Upper lobe of left lung (tissue), 4 donors: ENCODE results near the gene CHMP6.

ENCODE experiments used
- EP300 ChIP-seq, 4 donors: sonication (generic); formaldehyde crosslinking; IDR thresholded peaks; one replicate each; pipeline ENCODE4 v1.5.1; 2017; ENCODE audit warnings: antibody characterized with exemption in 4 of 4, control low read depth in 2 of 4
- TF ChIP-seq, protein P1 (sequence below), 6 experiments: fragments of 450-650 bp in 4 of 6; fragments of 200-600 bp in 2 of 6; sonication (generic) in 2 of 6; IDR thresholded peaks; one replicate each; pipeline ENCODE4 v1.5.1; 2016 to 2019; ENCODE audit warnings: antibody characterized with exemption in 6 of 6

DNA sequence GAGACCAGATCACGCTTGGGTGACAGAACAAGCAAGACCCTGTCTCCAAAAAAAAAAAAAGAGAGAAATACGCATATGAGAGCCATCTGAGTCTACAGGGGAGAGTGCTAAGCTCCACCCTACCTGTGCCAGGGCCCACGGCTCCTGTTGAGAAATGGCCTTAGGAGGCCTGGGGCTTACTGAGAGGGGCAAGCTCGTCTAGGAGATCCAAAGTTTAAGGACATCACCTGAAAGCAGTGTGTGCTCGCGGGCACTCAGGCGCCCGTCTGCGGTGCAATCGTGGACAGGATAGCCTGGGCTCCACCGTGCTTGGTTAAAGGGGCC, 28.8 kb downstream of the CHMP6 start:
- TF ChIP-seq, protein P1, sequence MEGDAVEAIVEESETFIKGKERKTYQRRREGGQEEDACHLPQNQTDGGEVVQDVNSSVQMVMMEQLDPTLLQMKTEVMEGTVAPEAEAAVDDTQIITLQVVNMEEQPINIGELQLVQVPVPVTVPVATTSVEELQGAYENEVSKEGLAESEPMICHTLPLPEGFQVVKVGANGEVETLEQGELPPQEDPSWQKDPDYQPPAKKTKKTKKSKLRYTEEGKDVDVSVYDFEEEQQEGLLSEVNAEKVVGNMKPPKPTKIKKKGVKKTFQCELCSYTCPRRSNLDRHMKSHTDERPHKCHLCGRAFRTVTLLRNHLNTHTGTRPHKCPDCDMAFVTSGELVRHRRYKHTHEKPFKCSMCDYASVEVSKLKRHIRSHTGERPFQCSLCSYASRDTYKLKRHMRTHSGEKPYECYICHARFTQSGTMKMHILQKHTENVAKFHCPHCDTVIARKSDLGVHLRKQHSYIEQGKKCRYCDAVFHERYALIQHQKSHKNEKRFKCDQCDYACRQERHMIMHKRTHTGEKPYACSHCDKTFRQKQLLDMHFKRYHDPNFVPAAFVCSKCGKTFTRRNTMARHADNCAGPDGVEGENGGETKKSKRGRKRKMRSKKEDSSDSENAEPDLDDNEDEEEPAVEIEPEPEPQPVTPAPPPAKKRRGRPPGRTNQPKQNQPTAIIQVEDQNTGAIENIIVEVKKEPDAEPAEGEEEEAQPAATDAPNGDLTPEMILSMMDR (IDR thresholded peaks at IDR 0.05), result no peak
- TF ChIP-seq EP300 (IDR thresholded peaks at IDR 0.05), result no peak
